Activated CD4-positive, CD25-positive, alpha-beta regulatory T cell treated with anti-CD3 and anti-CD28 coated beads, Interleukin-2, amount 50 U/mL, for 72 hours (primary cell): ENCODE measurements around the gene TBC1D4.
"Not testable (repeated sequence)": the region's sequence is repeated elsewhere in the genome, so short reads cannot be mapped to it uniquely, and the experiment has no call there.

Experiments
- DNase-seq: peaks from one replicate; pipeline ENCODE4 v3.0.0; 2021

Gene TBC1D4

DNA sequence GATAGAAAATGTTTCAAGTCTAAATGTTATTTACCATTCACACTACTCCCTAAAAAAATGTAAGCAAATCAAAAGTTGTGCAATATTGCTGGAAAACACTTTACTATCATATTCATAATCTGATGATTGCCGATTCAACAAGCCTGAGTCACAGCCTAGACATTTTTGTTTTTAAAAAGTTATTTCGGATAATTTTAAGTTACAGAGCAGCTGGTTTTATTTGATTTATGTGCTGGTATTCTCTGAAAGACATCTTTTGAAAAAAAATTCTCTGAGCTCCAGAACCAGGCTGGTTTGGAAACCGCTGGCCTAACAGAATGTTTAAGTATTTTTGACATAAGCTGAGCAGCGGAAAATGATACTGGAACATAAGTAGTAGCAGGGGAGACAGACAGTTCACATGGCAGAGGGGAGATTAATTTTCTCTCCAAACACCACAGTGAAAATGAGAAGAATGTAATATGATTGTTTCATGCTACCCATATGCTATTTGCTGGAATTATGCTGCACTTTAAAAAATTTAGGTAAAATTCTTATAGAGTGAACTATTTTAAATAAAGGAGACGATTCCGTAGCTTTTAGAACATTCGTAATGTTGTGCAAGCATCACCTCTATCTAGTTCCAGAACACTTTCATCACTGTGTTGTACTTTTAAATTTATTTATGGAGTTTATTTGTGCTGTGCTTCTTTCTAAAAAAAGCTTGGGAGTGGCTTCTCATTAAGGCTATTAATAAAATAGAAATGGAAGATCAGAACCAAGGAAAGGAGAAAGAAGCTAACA is 36.1 kb downstream of the TBC1D4 start:
- no peak for DNase-seq

DNA sequence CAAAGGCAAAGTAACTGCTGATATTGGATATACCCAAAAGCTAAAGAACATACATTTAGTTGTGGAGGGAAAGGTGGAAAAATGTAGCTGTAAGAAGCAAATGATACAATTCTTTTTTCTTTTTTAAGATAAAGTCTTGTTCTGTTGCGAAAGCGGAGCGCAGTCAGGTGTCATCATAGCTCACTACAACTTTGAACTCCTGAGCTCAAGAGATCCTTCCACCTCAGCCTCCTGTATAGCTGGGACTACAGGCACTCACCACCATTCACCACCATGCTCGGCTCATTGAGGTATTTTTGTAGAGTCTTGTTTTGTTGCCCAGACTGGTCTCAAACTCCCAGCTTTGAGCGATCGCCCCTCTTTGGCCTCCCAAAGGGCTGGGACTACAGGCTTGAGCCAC is 38.0 kb downstream of the TBC1D4 start:
- no peak for DNase-seq

DNA sequence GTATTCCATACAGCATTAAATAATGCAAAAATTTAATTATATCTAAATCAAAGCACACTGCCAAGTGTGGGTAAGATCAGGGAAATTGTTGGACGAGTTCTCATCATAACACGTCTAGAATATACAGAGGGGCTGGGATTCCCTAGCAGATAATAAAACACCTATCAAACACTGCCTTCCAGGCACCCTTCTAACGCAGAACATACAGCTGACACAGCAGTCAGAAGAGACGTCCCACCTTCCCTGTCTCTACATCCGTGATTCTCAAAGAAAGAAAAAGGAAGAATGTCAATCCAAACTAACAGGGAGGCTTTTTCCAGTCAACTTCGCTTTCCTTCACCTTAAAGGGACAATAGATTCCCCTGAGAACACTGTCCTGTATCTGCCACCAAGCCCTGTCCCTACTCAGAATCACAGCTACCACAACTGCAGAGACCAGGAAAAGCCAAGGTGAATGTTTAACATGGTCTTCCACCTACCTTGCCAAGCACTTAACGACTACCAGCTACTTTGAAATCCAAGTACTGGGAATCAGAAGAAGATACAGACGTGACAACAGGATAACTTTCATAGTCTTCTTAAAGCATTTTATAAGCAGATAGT is 38.5 kb downstream of the TBC1D4 start:
- DNase-seq, result no peak

DNA sequence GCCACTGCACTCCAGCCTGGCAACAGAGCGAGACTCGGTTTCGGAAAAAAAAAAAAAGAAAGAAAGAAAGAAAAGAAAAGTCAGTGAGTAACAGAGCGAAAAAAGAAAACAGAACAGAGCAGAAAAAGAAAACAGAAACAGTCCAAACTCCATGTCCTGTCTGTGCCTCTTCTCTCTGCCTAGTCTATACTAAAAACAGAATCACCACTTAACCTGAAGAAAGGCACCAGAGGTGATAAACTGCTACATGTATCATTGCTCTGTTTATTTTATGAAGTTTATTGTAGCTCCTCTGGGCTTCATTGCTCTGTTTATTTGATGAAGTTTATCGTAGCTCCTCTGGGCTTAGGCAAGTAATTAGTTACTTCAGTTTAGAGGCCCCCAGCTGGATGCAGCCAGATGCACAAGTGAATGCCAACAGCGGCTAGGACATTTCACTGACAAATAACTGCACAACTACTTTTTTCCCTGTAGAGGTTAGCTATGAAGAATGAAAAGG is 39.2 kb downstream of the TBC1D4 start:
- DNase-seq, result no peak

DNA sequence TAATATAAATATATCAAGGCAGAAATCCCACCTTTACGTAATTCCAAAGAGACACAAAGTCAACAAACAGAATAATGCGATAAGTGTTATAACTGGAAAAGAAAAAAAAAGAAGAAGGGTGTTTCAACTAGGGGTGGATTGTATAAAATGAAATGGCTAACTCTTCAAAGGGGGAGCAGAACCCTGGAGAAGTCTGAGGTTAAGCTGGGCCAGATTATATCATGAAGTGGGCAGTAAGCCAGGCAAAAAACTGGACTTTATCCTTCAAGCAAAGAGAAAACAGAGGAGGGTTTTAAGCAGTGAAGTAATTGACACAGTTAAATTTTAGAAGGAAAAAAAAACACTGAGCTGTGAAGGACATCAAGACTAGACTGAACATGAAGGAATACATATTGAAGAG is 41.9 kb downstream of the TBC1D4 start:
- DNase-seq, result no peak

DNA sequence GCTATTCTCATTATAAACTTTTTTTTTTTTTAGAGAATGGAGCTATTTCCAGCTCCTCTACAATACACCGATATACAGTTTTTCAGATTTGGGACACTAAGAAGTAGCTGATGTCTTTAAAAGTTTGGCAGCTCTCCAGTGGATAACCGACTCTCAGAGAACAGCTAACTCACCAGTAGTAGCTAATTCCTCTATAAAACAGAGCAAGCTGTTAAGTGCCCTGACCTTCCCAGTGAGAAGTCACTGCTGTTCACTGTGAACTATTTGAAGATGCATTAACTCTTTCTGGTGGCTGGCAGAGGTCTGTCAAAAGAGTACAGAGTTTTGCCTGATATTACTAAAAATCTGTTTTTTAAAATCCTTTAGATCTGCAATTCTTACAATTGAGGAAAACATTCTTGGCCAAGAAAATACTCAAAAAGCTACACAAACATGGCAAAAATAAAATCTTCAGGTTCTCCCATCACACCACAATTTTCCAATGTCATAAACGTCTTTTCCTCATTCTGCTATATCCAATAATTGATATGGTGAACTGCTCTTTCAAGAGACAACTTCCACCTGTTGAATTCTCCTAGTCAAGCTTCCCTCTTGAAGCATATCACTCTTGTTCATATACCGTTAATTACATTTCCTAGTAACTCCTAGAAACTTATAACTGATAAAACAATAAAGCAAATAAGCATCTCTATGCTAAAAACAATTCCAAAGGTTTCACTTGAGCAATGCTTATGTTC is 44.2 kb downstream of the TBC1D4 start:
- no peak for DNase-seq

DNA sequence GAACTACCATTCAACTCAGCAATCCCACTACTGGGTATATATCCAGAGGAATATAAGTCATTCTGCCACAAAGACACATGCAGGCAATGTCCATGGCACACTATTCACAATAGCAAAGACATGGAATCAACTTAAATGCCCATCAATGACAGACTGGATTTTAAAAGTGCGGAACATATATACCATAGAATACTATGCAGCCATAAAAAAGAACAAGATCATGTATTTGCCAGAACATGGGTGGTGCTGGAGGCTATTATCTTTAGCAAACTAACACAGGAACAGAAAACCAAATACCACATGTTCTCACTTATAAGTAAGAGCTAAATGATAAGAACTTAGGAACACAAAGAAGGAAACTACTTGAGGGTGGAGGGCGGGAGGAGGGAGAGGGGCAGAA is 47.8 kb downstream of the TBC1D4 start:
- not testable (repeated sequence) for DNase-seq

DNA sequence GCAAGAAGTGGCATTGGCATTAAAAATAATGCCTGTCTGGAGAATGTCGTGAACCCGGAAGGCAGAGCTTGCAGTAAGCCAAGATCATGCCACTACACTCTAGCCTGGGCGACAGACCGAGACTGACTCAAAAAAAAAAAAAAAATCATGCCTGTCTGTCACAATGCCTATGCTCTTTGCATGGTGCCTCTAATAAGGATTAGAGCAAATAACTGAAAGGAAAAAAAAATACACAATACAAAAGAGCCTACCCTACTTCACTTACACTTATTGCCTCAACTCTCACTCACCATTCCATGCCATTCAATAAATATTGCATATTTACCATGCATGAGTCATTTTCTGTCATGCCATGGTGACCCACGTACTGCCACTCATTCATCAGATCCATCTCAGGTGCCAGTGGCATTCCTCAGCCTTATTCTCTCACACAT is 49.1 kb downstream of the TBC1D4 start:
- DNase-seq, result no peak

DNA sequence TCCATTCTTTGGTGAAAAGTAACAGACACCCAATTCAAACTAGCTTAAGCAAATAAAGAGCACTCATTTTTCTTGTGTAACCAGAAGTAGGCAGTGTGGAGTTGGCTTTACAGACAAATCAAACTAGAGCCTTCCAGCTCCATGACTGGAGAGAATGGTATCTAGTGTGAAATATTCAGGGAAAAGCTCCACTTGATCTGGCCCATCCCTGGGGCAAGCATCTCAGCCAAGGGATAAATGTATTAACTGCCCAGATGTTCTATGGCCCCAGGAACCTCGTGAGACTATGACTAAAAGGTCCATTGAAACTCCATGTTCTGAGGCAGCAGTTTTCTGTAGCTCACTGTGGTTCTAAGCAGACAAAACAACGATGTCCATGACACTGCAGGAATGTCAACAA is 49.9 kb downstream of the TBC1D4 start:
- DNase-seq, result no peak

DNA sequence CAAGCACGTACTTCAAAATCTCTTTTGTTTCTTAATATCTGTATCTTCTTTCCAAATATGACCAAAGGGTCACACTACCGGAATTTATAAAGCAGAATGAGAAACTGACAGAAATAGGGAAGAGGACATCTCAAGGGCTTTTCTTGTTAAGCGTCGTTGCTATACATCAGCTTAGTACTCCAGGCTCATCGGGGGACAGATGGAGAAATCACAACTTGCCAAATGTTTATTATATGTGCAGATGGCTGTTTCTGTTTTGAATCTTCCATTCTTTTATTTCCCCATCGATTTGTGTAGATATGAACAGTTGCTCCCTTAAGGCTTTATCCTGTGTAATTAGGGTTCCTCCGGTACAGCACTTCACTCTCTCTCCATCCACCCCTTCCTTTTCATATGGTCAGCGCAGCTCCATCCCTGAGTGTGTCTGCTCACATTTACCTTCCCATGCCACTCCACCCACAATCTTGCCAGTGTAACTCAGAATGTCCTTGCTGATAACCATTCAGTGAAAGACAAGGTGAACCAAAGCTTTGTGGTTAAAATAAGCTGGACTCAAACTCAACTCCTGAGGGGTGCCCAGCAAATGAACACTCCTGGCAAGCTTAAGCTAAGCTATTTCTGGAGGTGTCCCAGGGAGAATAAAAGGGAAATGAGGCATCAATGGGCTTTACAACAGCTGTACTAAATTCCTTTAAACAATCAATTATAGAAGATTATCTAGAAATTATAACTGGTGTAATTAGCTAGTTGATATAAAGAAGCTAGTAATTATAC is 51.3 kb downstream of the TBC1D4 start:
- DNase-seq, result no peak

DNA sequence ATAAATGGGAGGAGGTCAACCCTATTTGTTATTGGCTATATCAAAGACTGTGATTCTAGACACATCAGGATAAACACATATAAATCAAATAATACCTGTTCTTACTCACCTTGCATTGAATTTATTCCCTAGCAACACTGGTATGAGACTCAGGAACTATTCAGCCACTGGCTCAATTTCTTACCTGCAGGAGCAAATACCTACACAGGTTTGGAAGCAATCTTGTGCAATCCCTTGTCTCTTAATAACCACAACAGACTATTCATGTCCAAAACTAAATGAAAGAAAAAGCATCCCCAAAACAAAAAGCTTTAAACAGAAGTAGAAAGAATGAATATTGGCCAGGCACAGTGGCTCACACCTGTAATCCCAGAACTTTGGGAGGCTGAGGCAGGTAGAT is 55.5 kb downstream of the TBC1D4 start:
- no peak for DNase-seq

DNA sequence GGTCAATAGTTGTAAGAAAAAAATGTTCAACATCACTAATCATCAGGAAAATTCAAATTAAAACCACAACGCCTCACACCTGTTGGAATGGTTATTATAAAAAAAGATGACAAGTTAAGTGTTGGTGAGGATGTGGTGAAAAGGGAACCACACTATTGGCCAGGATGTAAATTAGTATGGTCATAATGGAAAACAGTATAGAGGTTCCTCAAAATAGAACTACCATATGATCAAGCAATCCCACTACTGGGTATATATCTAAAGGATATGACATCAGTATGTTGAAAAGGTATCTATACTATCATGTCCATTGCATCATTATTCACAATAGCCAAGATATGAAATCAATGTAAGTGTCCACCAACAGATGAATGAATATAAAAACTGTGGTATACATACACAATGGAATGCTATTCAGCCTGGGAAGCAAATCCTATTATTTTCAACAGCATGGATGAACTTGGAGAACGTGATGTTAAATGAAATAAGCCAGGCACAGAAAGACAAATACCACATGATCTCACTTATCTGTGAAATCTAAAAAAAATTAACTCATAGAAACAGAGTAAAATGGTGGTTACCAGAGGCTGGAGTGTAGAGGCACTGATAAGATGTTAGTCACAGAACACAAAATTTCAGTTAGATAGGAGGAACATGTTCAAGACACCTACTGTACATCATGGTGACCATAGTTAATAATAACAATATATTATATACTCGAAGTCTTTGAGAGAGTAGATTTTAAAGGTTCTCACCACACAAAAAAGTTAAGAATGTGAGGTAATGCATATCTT is 56.6 kb downstream of the TBC1D4 start:
- no peak for DNase-seq

DNA sequence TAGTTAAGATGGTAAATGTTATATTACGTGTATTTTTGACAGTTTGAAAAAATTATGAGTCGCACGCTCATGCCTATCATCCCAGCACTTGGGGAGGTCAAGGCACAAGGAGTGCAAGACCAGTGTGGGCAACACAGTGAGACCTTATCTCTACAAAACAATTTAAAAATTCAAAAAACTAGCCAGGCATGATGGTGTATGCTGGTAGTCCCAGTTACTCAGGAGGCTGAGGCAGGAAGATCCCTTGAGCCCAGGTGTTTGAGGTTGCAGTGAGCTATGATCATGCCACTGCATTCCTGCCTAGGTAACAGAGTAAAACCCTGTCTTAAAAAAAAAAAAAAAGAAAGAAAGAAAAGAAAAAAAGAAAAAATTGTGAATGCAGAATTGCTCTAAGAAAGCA is 58.0 kb downstream of the TBC1D4 start:
- DNase-seq, result no peak

DNA sequence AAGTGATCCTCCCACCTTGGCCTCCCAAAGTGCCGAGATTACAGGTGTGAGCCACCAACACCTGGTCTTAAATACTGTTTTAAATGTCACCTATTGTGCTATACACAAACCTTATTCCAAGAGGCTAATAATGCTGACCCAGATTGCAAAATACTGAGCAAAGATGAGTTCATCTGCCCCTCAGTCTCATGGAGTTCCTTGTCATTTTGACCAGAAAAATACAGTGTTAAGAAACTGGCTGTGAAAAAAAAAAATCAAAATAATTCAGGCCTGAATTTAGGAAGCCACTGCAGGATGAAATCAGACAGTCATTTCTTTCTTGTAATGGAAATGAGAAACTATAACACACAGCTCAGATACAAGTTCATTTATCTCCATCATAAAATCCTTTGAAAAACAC is 59.9 kb downstream of the TBC1D4 start:
- no peak for DNase-seq

DNA sequence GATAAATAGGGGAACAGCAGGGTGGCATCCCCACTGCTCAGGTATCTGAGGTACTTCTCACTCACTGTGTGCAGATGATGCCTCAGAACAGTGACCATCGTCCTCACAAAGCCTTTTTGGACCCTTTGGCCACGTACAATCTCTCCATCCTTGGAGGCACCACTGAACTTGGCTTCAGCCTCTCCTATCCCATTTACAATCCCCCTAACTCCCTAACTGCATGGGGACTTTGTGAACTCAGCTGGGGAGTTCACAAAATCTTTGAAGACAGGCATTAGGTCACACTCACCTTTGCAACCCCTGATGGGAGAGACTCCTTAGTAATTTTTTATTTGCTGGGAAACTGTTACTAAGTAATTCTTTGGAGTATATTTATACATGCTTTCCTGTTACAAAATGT is 60.8 kb downstream of the TBC1D4 start:
- no peak for DNase-seq

DNA sequence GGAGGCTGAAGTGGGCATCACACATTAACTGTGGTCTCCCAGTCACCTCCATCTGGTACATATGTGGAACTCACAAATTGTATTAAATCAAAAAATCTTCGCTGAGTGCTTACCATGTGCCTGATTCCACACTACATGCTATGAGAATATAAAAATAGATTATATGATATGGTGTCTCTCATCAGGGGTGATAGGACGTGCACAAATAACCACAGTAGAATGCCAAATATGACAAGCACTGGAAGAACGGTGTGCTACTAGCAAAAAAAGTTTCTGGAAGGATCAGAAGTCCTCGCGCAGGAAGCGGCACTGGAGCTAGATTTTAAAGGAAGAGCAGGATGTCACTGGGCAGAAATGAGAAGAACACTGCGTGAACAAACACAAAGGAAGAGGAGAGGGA is 62.3 kb downstream of the TBC1D4 start:
- DNase-seq, result no peak

DNA sequence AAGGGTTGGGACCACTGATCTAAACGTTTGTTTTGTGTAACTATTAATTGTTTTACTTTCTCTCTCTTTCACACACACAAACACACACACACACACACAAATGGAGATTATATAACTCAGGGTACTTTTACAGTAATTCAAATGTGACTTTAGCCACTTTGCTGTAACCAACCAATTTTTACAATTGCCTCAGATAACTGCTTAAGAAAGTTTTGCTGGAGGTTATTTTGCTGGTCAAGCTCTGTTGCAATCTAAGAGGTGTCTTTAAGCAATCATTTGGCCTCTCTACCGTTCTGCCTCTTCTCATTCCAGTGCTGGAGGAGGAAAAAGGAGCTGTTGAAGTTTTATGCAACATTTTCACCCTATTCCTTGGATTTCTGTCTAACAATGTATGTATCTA is 63.0 kb downstream of the TBC1D4 start:
- DNase-seq, result no peak

DNA sequence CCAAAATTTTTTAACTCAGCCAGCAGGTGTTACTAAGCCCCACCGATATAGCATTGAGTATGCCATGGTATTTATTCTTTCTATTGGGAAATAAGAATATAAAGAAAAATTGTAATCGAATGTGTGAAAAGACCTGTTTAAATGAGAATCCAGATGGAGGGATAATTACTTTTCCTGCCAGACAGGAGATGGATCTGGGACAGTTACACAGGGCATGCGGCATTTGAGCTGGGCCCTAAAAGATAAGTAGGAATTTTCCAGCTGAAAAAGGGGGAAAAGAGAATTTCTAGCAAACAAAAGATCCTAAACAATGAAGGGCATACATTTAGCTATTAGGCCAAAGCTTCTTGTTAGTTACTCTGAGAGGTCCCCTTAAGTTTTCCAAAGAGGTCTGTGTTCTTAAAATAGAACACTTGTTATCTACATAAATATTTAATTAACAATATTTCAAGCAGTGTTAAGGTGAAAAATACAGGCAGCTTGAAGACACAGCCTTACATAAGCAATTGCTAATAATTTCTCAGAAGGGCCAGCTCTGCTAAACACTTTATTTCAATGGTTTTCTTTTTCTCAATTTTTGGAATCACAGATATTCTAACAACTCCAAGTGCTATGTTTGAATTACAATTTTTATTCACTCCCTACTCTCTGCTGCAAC is 63.7 kb downstream of the TBC1D4 start:
- no peak for DNase-seq

DNA sequence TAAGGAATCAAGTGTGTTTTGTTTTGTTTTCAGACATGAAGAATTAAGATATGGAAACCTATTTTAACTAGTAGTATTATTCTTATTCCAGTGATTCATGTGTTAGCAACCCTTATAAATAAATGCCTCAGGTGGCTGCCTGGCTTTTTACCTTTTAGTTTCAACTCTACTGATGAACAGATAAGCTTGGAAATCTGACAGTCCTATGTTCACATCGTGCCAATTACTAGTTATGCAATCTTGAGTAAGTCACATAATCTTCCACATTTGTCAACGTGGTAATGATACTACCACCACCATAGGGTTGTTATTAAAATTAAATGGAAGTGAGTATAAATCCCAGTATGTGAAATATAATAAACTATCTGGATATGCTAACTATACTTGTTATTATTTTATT is 64.3 kb downstream of the TBC1D4 start:
- no peak for DNase-seq

DNA sequence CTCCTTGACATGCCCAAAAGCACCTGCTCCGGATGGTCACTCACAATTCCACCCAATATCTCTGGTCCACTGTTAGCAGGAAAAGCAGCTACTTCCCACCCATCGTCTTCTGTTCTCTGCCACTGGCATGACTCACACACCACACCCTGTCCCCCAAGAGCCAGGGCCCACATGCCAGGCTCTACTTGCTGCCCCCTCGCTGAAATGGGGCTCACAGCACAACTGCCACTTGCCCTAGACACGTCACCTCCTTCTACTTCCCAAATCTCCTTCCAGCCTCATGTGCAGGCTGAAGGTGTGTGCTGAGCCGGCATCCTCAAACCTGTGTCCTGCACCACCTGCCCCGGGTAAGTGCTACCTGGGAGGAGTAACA is 65.0 kb downstream of the TBC1D4 start:
- no peak for DNase-seq

DNA sequence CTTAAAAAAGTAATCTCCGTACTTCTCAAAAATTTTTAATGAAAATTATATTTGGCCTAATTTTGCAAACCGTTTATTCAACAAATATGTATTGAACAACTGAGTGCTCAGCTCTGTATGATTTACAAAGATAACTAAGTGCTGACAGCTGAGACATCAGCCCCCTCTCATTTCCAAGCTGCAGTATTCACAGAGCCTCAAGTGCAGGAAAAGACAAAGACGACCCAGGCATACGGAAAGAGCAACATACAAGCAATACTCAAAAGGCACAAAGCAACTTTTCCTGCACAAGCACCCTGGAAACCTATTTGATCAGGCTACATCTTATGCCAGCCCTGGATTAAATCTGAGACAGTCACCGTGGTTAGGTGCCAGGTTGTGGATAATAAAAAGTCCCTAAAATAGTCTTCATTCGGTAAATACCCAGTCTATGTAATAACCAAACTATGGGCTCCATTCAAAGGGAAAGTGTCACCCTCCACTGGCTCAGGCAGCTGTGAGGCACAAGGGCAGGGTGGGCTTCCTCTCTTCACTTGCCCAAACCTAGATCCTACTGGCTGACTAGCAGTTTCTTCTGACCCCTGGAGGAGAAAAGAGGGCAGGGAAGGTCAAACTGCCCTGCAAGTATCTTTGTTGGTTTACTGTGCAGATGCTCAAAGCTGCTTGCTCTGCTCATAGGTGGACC is 65.5 kb downstream of the TBC1D4 start:
- DNase-seq, result no peak
